ENCODE data around the gene PPP1CC. TPM values are rescaled to one million over a fixed set of nuclear protein-coding genes. Genes with fewer than 3 reads are reported as not detected.
A peak's percentile ranks its signal among the peaks of the same experiment; 100 is the strongest.

The PPP1CC gene
- total RNA-seq, 2 experiments from 2014 or later = 334 to 343 TPM

DNA sequence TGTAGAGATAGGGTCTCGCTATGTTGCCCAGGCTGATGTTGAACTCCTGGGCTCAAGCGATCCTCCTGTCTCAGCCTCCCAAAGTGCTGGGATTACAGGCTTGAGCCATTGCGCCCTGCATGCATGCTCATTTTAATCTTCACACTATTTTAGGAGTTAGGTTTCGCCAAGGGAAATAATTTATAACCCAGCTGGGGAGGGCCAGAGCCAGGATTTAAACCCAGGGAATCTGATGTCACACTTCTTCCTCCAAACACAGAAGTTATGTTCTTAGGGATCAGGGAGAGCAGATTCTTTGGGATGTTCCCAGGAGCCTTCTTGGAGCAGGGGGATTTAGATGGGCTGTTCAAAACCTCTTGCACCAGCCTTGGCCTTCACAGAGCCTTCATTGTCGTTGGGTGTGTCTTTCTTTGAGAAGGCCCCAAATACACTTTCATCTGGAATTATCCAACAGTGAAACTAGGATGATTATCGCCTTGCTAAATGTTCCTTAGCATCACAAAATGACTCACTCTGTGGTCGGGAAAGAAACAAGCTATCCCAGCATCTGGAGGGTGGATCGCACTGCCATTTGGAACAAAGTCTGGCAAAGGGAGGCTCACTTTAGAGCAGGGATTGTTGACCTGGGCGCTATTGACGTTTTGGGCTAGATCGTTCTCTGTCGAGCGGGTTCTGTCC is 8.2 kb upstream of the PPP1CC start:
- H3K27ac Mint-ChIP-seq = no peak overlapping the region
- intact Hi-C loops (cut with micrococcal nuclease) = no loop called here

DNA sequence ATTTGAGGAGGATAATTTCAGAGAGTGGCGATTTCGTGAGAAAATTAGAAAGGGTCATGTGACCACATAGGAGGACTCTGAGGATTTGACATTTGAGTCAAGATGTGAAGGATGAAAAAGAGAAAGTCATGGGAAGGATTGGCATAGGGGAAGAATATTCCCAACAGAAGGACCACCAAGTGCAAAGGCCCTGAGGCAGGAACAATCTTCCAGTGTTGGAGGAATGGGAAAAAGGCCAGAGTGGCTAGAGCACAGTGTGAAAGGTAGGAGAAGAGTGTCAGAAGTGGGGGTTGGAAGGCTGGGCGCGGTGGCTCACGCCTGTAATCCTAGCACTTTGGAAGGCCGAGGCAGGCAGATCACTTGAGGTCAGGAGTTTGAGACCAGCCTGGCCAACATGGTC is 3.9 kb upstream of the PPP1CC start:
- Mint-ChIP-seq H3K4me1 (ENCODE audit: low read depth) (peaks cover 14% of the 10 kb centered on the region), H3K36me3 (peaks cover 6% of the 10 kb centered on the region), H3K9me3 (no peaks in the 10 kb centered on the region), H3K27ac (no peak overlapping the region), H3K27me3 (no peaks in the 10 kb centered on the region), H3K4me3 (no peak overlapping the region)
- ChIA-PET POLR2A (no interaction called here), CTCF (no interaction called here)
- intact Hi-C loops (cut with micrococcal nuclease) = no loop called here
- DNase-seq = no peak

More for the DNA sequence above, 8.2 kb upstream of the PPP1CC start:
- no peaks in the 10 kb centered on the region for H3K4me1 Mint-ChIP-seq (ENCODE audit: low read depth)
- H3K27me3 Mint-ChIP-seq = no peaks in the 10 kb centered on the region
- no peaks in the 10 kb centered on the region for H3K9me3 Mint-ChIP-seq
- ChIA-PET POLR2A (no interaction called here), CTCF (interaction anchor here (1.0 kb wide), 1 partner anchor 20 kb away, joined by 3 read pairs; no protein-coding TSS in a partner anchor)
- no peak overlapping the region for H3K4me3 Mint-ChIP-seq
- no peaks in the 10 kb centered on the region for H3K36me3 Mint-ChIP-seq
- DNase-seq = no peak

DNA sequence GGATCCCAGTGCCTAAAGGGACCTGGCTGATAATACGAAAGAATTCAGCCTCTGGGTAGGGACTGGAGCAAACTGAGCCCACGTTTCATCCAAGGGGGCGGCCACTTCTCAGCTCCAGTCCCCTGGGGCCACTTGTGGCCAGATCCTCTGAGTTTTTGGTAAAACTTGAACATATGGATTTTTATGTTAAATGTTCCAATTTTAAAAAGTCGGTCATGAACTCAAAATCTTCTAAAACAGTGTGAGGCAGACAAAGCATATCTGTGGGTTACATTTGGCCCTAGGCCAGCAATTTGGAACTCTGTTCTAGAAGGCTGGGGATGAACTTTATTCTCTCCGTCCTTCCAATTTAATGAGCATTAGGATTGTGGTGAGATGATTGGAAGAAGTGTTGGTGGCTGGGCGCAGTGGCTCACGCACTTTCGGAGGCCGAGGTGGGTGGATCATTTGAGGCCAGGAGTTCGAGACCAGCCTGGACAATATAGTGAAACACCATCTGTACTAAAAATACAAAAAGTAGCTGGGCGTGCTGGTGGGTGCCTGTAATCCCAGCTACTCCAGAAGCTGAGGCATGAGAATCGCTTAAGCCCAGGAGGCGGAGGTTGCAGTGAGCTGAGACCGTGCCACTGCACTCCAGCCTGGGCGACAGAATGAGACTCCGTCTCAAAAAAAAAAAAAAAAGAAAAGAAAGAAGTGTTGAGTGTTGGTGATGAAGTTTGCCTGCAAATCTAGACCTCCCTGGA is 3.0 kb upstream of the PPP1CC start:
- CTCF ChIA-PET = no interaction called here
- H3K36me3 Mint-ChIP-seq = peaks cover 12% of the 10 kb centered on the region
- intact Hi-C loops (cut with micrococcal nuclease) = no loop called here

DNA sequence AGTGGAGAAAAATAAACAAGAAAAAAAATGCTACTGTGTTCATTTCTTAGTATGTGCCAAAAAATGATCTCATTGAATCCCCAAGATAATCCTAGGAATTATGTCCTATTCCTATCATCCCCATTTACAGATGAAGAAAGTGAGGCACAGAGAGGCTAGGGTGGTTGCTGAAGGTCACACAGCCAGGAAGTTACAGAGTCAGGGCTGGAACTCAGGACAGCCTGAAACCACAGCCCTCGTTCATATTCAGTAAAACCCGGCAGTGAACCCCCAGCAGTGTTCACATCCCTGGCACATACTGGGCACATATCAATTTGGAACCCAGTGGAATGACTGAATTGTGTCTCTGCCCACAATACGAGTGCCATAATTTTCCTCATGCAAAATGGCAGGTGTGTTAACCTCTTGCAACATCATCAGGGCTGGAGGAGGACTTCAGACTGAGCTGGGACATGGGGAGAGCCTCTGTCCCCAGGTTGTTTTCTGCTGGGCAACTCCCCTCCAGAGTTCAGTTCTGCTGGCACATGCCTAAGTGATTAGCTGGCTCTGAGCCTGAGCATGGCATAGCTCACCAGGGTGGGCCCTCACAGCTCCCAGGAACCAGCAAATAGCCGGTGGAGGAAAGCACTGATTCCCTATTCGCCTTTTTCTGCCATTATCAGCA is 2.0 kb upstream of the PPP1CC start:
- Mint-ChIP-seq H3K27me3 (no peaks in the 10 kb centered on the region), H3K27ac (no peak overlapping the region), H3K4me3 (no peak overlapping the region), H3K36me3 (peaks cover 20% of the 10 kb centered on the region), H3K9me3 (no peaks in the 10 kb centered on the region), H3K4me1 (ENCODE audit: low read depth) (peaks cover 20% of the 10 kb centered on the region)
- CTCF ChIA-PET = interaction anchor here (0.6 to 0.9 kb wide), 2 partner anchors 46 to 276 kb away, joined by 3 read pairs; partner anchors contain the start of gene FAM216A
- intact Hi-C loops (cut with micrococcal nuclease) = no loop called here
- POLR2A ChIA-PET = interaction anchor here (1.1 kb wide), 1 partner anchor 27 kb away, joined by 3 read pairs; no protein-coding TSS in a partner anchor
- no peak for DNase-seq

More for the DNA sequence above, 3.0 kb upstream of the PPP1CC start:
- H3K27me3 Mint-ChIP-seq = no peaks in the 10 kb centered on the region
- no peak for DNase-seq
- peaks cover 16% of the 10 kb centered on the region for H3K4me1 Mint-ChIP-seq (ENCODE audit: low read depth)
- POLR2A ChIA-PET = interaction anchor here (1.1 kb wide), 1 partner anchor 26 kb away, joined by 3 read pairs; no protein-coding TSS in a partner anchor
- no peak overlapping the region for H3K27ac Mint-ChIP-seq
- no peak overlapping the region for H3K4me3 Mint-ChIP-seq
- H3K9me3 Mint-ChIP-seq = no peaks in the 10 kb centered on the region

- H3K27me3 Mint-ChIP-seq = no peaks in the 10 kb centered on the region
- DNase-seq = no peak
- peaks cover 20% of the 10 kb centered on the region for H3K36me3 Mint-ChIP-seq
- ChIA-PET POLR2A (no interaction called here), CTCF (interaction anchor here (0.6 to 0.9 kb wide), 2 partner anchors 47 to 275 kb away, joined by 3 read pairs; partner anchors contain the start of gene FAM216A)
- peaks cover 24% of the 10 kb centered on the region for H3K4me1 Mint-ChIP-seq (ENCODE audit: low read depth)
- H3K27ac Mint-ChIP-seq = peak overlapping the region; percentile 49
- peak overlapping the region; percentile 99 for H3K4me3 Mint-ChIP-seq
- intact Hi-C loops (cut with micrococcal nuclease) = no loop called here
- no peaks in the 10 kb centered on the region for H3K9me3 Mint-ChIP-seq
Observed at GRCh38 chr12:110744151-110744571, 1.5 kb upstream of the PPP1CC start.

DNA sequence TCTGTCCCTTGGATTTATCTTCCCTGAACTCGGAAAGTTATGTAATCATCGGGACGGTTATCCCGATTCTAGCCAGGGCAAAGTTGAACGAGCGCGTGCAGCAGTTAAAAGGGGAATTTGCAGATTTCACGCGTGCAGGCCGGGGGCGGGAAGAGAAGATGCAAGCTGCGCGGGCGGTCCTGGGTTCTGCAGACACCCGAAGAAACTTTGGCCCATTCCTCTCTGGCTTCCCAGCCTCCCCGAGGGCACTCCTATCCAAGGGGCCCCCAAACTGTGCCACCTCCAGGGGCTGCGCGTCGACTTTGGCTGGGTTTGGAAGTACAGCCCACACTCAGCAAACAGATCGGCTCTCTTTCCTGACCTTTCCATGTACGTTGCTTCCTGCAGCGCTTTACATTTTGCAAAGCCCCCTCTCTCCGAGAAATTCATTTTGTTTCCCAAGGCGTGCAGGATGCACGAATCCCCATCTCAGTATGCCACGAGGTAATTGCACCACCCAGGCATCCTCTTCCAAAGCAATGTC is 941 bp upstream of the PPP1CC start:
- Mint-ChIP-seq H3K4me3 (peak overlapping the region; percentile 99), H3K9me3 (no peaks in the 10 kb centered on the region), H3K27ac (peak overlapping the region; percentile 99), H3K36me3 (peaks cover 24% of the 10 kb centered on the region), H3K27me3 (no peaks in the 10 kb centered on the region), H3K4me1 (ENCODE audit: low read depth) (peaks cover 27% of the 10 kb centered on the region)
- POLR2A ChIA-PET = interaction anchor here (0.7 to 4.1 kb wide), 5 partner anchors 10 to 275 kb away, joined by 3 to 46 read pairs (median 4); partner anchors contain the start of genes FAM216A and GPN3
- CTCF ChIA-PET = interaction anchor here (0.7 kb wide), 1 partner anchor 84 kb away, joined by 5 read pairs; no protein-coding TSS in a partner anchor
- intact Hi-C loops (cut with micrococcal nuclease) = no loop called here
- DNase-seq = no peak

DNA sequence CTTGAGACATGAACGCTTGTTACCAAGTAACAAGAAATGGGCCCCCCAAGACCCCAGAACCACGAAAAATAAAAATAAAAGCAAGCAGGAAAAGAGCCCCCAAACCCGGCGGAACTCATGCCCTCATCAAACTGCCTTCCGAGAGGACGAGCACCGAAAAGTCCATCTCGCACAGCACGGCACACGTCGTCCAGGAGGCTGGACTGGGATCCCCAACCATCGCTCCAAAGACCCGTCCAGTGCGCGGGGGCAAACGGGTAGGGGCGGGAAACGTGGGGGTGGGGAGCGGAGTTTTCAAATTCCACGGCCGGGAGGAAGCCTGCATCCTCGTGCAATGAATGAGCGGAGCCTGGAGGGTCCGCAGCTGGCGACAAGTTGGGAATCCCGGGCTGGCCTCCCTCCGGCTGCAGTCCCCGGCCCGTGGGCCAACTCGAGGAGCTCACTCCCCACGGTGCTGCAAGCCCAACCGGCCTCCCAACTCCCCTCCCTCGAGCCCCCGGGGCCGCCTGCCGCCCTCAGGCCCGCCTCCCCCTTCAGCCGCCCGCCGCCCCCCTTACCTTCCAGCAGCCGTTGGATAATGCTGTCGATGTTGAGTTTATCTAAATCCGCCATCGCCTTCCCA is 484 bp downstream of the PPP1CC start:
- no peak for DNase-seq
- H3K4me3 Mint-ChIP-seq = peak overlapping the region; percentile 99
- no peaks in the 10 kb centered on the region for H3K9me3 Mint-ChIP-seq
- POLR2A ChIA-PET = interaction anchor here (1.1 to 4.1 kb wide), 3 partner anchors 11 to 35 kb away, joined by 5 to 46 read pairs (median 9); no protein-coding TSS in a partner anchor
- H3K4me1 Mint-ChIP-seq (ENCODE audit: low read depth) = peaks cover 40% of the 10 kb centered on the region
- intact Hi-C loops (cut with micrococcal nuclease) = loop anchor here (1.0 kb wide), 2 partner anchors 34 to 241 kb away; no protein-coding TSS in a partner anchor
- CTCF ChIA-PET = interaction anchor here (0.5 to 2.7 kb wide), 3 partner anchors 11 to 781 kb away, joined by 4 to 14 read pairs (median 12); no protein-coding TSS in a partner anchor
- H3K27ac Mint-ChIP-seq = peak overlapping the region; percentile 99
- H3K27me3 Mint-ChIP-seq = no peaks in the 10 kb centered on the region
- H3K36me3 Mint-ChIP-seq = peaks cover 37% of the 10 kb centered on the region

GRCh38 chr12:110741341-110742095 is 1.2 kb downstream of the PPP1CC start:
- Mint-ChIP-seq H3K27me3 (no peaks in the 10 kb centered on the region), H3K36me3 (peaks cover 42% of the 10 kb centered on the region), H3K27ac (peak overlapping the region; percentile 99), H3K4me3 (peak overlapping the region; percentile 99), H3K9me3 (no peaks in the 10 kb centered on the region), H3K4me1 (ENCODE audit: low read depth) (peaks cover 44% of the 10 kb centered on the region)
- ChIA-PET CTCF (interaction anchor here (0.6 to 4.4 kb wide), 9 partner anchors 11 to 147 kb away, joined by 3 to 30 read pairs (median 4); no protein-coding TSS in a partner anchor), POLR2A (interaction anchor here (0.8 to 4.1 kb wide), 5 partner anchors 11 to 291 kb away, joined by 3 to 46 read pairs (median 7); partner anchors contain the start of gene ARPC3)
- intact Hi-C loops (cut with micrococcal nuclease) = loop anchor here (1.0 to 2.0 kb wide), 4 partner anchors 35 to 273 kb away; partner anchors contain the start of genes FAM216A and GPN3
- peak; percentile 53 for DNase-seq

DNA sequence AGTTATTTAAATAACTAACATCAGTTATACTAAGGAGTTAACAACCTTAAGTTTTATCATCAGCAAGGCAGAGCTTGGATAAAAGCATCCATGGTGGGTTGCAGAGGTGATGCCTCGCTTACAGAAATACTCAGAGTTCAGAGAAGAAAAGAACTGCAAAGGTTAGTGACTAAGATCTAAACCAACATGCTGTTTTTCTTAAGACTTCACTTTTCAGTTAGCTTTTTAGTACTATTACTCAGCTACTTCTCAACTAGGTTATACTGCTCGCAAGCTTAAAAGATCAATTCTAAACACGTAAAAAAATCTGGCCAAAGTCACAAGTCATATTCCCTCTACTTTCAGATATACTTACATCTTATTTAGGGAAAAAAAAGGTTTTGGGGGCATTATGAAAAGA is 2.8 kb downstream of the PPP1CC start:
- peaks cover 59% of the 10 kb centered on the region for H3K4me1 Mint-ChIP-seq (ENCODE audit: low read depth)
- DNase-seq = peak; percentile 42
- peak overlapping the region; percentile 99 for H3K4me3 Mint-ChIP-seq
- H3K27ac Mint-ChIP-seq = peak overlapping the region; percentile 99
- intact Hi-C loops (cut with micrococcal nuclease) = loop anchor here (1.0 to 2.0 kb wide), 3 partner anchors 13 to 271 kb away; partner anchors contain the start of genes FAM216A and GPN3
- no peaks in the 10 kb centered on the region for H3K27me3 Mint-ChIP-seq
- ChIA-PET CTCF (interaction anchor here (0.5 to 4.4 kb wide), 4 partner anchors 9 to 1116 kb away, joined by 3 to 30 read pairs (median 10); no protein-coding TSS in a partner anchor), POLR2A (interaction anchor here (1.1 to 4.1 kb wide), 5 partner anchors 9 to 38 kb away, joined by 3 to 46 read pairs (median 7); no protein-coding TSS in a partner anchor)
- peaks cover 56% of the 10 kb centered on the region for H3K36me3 Mint-ChIP-seq
- H3K9me3 Mint-ChIP-seq = no peaks in the 10 kb centered on the region

DNA sequence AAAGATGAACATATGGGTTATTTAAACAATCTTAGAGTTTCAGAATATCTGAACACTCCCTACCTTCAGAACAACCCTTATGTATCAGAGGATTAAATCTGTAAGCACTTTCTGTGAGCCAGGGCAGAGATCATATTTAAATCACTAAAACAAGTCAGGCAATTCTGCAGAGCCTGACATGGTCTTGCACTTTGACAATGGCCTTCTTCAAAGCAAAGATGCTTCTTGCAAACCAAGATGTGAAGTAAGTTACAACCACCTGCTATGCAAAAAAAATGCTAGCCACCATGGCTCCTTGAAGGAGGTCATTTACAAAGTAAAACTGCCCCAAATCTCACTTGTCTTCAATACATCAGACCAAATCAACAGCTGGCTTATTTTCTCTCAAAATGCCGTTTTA is 3.2 kb downstream of the PPP1CC start:
- DNase-seq = no peak
- peaks cover 61% of the 10 kb centered on the region for H3K4me1 Mint-ChIP-seq (ENCODE audit: low read depth)
- intact Hi-C loops (cut with micrococcal nuclease) = no loop called here
- H3K4me3 Mint-ChIP-seq = peak overlapping the region; percentile 99
- no peaks in the 10 kb centered on the region for H3K9me3 Mint-ChIP-seq
- ChIA-PET POLR2A (interaction anchor here (1.1 to 4.1 kb wide), 5 partner anchors 8 to 38 kb away, joined by 3 to 46 read pairs (median 7); no protein-coding TSS in a partner anchor), CTCF (interaction anchor here (0.5 to 4.4 kb wide), 4 partner anchors 9 to 1117 kb away, joined by 3 to 30 read pairs (median 10); no protein-coding TSS in a partner anchor)
- H3K27ac Mint-ChIP-seq = peak overlapping the region; percentile 99
- H3K27me3 Mint-ChIP-seq = no peaks in the 10 kb centered on the region
- peaks cover 58% of the 10 kb centered on the region for H3K36me3 Mint-ChIP-seq
